PC-3 (cell line): ENCODE measurements around the gene DTNBP1.

ENCODE experiments used
- EZH2 ChIP-seq: fragments of 300-600 bp; sonication (generic); IDR thresholded peaks from one replicate; pipeline ENCODE4 v1.6.1; 2017; ENCODE audit warnings: antibody characterized with exemption, mild to moderate bottlenecking, low read length; ENCODE audit not compliant: unreplicated experiment
- TF ChIP-seq, protein P1 (sequence below): fragments of 300-600 bp; sonication (generic); conservative IDR thresholded peaks from 2 replicates; pipeline ENCODE4 v1.5.1; 2017; ENCODE audit warnings: antibody characterized with exemption, low read depth, mild to moderate bottlenecking, low read length

DNA sequence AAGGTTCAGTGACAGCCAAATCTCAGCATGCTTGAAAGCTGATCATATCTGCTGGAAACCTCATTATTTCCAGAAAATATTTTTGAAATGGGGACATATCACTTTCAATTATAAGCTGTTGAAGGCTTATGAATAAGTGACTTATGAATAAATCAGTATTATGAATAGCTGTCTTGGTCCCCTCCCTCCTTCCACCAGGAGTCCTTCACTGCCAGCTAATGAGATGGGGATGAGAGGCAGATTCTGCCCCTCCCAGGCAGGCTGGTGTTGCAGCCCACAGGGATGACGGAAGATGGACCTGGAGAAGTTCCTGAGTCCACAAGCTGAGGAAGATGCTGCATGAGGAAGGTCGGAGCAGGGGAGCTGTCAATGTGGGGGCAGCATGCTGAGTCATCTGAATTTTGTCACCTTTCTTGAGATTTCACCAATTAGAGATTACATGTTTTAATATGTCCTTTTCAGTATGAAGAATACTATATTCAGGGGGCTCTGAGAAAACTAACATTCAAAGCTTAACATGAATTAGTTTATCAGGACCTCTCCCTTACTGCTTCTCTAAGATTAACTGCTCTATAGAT is 112.2 kb downstream of the DTNBP1 start:
- no peak for TF ChIP-seq EZH2
- TF ChIP-seq, protein P1, sequence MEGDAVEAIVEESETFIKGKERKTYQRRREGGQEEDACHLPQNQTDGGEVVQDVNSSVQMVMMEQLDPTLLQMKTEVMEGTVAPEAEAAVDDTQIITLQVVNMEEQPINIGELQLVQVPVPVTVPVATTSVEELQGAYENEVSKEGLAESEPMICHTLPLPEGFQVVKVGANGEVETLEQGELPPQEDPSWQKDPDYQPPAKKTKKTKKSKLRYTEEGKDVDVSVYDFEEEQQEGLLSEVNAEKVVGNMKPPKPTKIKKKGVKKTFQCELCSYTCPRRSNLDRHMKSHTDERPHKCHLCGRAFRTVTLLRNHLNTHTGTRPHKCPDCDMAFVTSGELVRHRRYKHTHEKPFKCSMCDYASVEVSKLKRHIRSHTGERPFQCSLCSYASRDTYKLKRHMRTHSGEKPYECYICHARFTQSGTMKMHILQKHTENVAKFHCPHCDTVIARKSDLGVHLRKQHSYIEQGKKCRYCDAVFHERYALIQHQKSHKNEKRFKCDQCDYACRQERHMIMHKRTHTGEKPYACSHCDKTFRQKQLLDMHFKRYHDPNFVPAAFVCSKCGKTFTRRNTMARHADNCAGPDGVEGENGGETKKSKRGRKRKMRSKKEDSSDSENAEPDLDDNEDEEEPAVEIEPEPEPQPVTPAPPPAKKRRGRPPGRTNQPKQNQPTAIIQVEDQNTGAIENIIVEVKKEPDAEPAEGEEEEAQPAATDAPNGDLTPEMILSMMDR = no peak
